A673 (cell line): ENCODE results near the gene XBP1. TPM values are rescaled to one million over a fixed set of nuclear protein-coding genes. Genes with fewer than 3 reads are reported as not detected.

Experiments
- BruUV-seq: library from RNA; stranded (reverse); fragments of 400-500 nt; replicated peaks from 2 replicates; lab custom pipeline; 2021; lab: Mats Ljungman, UMichigan
- CTCF ChIA-PET: fragments of 300-600 bp; sonication (Branson Sonifier 250); formaldehyde crosslinking; loops from one replicate; lab custom pipeline; 2022; ENCODE audit warnings: antibody characterized with exemption; lab: Charles Lee
- POLR2A ChIA-PET: fragments of 300-600 bp; sonication (Branson Sonifier 250); formaldehyde crosslinking; loops from one replicate; lab custom pipeline; 2022; ENCODE audit warnings: antibody characterized with exemption; ENCODE audit not compliant: low non-redundant PET; lab: Charles Lee
- DNase-seq: peaks from one replicate; pipeline ENCODE4 v3.0.0-alpha.2; 2015; ENCODE audit warnings: low spot score
- H3K27ac ChIP-seq: fragments of 200-600 bp; sonication (generic); 2 replicates; pipeline ENCODE4 v1.5.1; 2016; ENCODE audit warnings: mixed run types, low read depth, mild to moderate bottlenecking, mixed read lengths, antibody characterized with exemption, low read length; ENCODE audit not compliant: poor library complexity, severe bottlenecking
- H3K27me3 ChIP-seq: fragments of 200-600 bp; sonication (generic); replicated peaks from 2 replicates; pipeline ENCODE4 v1.6.1; 2017; ENCODE audit warnings: mixed run types, low read depth, mild to moderate bottlenecking, mixed read lengths, antibody characterized with exemption, low read length; ENCODE audit not compliant: insufficient read depth, poor library complexity
- H3K36me3 ChIP-seq: fragments of 200-600 bp; sonication (generic); 2 replicates; pipeline ENCODE4 v1.6.1; 2016; ENCODE audit warnings: mixed run types, mild to moderate bottlenecking, mixed read lengths, antibody characterized with exemption, low read length; ENCODE audit not compliant: insufficient read depth, poor library complexity, severe bottlenecking
- H3K4me1 ChIP-seq: fragments of 200-600 bp; sonication (generic); 2 replicates; pipeline ENCODE4 v1.6.1; 2017; ENCODE audit warnings: mixed run types, mild to moderate bottlenecking, mixed read lengths, antibody characterized with exemption, low read length; ENCODE audit not compliant: insufficient read depth, poor library complexity, severe bottlenecking
- H3K4me3 ChIP-seq: fragments of 200-600 bp; sonication (generic); 2 replicates; pipeline ENCODE4 v1.5.1; 2016; ENCODE audit warnings: low read depth, mixed run types, mild to moderate bottlenecking, mixed read lengths, low read length; ENCODE audit not compliant: poor library complexity, severe bottlenecking
- H3K9me3 ChIP-seq: fragments of 200-600 bp; sonication (generic); 2 replicates; pipeline ENCODE4 v1.6.1; 2016; ENCODE audit warnings: mixed run types, low read depth, mild to moderate bottlenecking, mixed read lengths, antibody characterized with exemption, low read length; ENCODE audit not compliant: poor library complexity, severe bottlenecking
- EZH2 ChIP-seq: fragments of 200-600 bp; sonication (generic); IDR thresholded peaks from 2 replicates; pipeline ENCODE4 v1.6.1; 2017; ENCODE audit warnings: borderline replicate concordance, low read depth, mild to moderate bottlenecking, mixed read lengths, antibody characterized with exemption, low read length; ENCODE audit not compliant: poor library complexity, severe bottlenecking
- intact Hi-C: fragments of 100-400 bp; cut with micrococcal nuclease; formaldehyde crosslinking; loops from one replicate; pipeline ENCODE4 v1.10.0; 2022; ENCODE audit not compliant: unreplicated experiment
- total RNA-seq: library from RNA; stranded (reverse); gene quantifications from 2 replicates; pipeline ENCODE4 v1.2.3, GENCODE V29; 2021
- TF ChIP-seq, protein P1 (sequence below): fragments of 300-800, 200-600 bp; sonication (generic); conservative IDR thresholded peaks from 2 replicates; pipeline ENCODE4 v1.5.1; 2017; ENCODE audit warnings: low read depth, mild to moderate bottlenecking, antibody characterized with exemption, low read length, moderate library complexity, mixed read lengths

XBP1 gene
- total RNA-seq, 1 experiment from 2014 or later: 66.3 TPM

DNA sequence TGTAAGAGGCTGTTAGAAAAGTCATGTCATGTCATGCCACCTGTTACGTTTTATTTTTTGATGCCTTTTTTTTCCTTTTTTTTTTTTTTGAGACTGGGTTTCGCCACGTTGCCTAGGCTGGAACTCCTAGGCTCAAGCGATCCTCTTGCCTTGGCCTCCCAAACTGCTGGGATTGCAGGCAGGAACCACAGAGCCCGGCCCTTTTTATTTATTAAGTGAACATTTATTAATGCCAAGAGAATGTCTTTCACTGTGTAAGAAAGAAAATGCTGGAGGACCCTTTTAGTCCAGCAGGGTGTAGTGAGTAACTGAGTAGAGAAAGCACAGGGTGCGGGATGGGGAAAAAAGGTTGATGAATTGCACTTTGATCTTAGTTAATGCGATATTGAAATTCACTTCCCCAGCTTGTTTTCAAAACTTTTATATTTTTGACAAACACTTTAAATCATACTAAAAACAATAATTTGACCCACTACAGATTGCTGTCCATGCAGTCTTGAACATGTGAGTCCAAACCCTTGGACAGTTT, 2.3 kb upstream of the XBP1 start:
- TF ChIP-seq, protein P1, sequence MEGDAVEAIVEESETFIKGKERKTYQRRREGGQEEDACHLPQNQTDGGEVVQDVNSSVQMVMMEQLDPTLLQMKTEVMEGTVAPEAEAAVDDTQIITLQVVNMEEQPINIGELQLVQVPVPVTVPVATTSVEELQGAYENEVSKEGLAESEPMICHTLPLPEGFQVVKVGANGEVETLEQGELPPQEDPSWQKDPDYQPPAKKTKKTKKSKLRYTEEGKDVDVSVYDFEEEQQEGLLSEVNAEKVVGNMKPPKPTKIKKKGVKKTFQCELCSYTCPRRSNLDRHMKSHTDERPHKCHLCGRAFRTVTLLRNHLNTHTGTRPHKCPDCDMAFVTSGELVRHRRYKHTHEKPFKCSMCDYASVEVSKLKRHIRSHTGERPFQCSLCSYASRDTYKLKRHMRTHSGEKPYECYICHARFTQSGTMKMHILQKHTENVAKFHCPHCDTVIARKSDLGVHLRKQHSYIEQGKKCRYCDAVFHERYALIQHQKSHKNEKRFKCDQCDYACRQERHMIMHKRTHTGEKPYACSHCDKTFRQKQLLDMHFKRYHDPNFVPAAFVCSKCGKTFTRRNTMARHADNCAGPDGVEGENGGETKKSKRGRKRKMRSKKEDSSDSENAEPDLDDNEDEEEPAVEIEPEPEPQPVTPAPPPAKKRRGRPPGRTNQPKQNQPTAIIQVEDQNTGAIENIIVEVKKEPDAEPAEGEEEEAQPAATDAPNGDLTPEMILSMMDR: peak; percentile 20; the same call in 1 of the 2 replicates
- TF ChIP-seq EZH2: no peak
- intact Hi-C loops: no loop called here
- peaks cover 14% of the 10 kb centered on the region for H3K36me3 ChIP-seq
- H3K9me3 ChIP-seq: no peaks in the 10 kb centered on the region
- CTCF ChIA-PET: no interaction called here
- no peak overlapping the region for H3K4me3 ChIP-seq
- BruUV-seq: no TSS peak
- no peak overlapping the region for H3K27ac ChIP-seq
- no peaks in the 10 kb centered on the region for H3K27me3 ChIP-seq
- peaks cover 8% of the 10 kb centered on the region for H3K4me1 ChIP-seq
- DNase-seq: no peak
- POLR2A ChIA-PET: interaction anchor here (0.7 kb wide), 1 partner anchor 123 kb away, joined by 3 read pairs; the partner anchor contains the start of gene TTC28

DNA sequence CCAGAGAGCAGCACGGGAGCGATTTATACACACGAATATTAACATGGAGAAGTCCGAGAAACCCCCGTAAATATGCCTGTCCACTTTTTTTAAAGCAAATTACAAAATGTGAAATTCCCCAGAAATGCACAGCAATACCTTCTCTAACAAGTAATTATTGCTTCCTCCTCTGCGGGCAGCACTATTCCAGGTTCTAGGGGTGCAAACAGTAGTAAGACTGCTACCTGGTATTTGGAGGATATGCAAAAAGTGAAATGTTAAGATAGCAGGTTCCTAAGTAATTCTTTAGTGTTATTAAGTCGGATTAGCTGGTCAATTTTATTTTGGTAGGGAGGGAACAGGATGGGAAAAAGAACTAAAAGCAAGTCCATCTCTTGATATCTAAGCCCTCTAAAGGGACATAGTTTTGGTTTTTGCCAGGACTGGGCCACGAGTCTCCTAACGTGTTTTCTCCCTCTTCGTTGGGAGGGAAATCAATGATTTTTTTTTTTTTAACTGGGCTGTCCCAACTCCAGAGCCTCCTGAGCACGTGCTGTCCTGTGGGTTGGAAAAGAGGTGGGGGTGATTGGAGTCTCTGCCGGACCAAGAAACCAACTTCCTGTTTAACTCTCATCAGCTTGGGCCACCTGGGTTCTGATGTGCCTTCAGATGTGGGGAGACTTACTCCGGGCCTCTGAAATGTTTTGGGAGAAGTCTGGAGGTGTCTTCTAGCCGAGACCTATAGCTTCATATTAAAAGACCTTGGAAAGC, 1.7 kb upstream of the XBP1 start:
- CTCF ChIA-PET: interaction anchor here (1.6 kb wide), 1 partner anchor 202 kb away, joined by 5 read pairs; no protein-coding TSS in a partner anchor
- no TSS peak for BruUV-seq
- POLR2A ChIA-PET: interaction anchor here (0.7 kb wide), 1 partner anchor 123 kb away, joined by 3 read pairs; the partner anchor contains the start of gene TTC28
- TF ChIP-seq, protein P1: no peak
- no peak for TF ChIP-seq EZH2
- no peak overlapping the region for H3K4me3 ChIP-seq
- intact Hi-C loops: no loop called here
- peaks cover 12% of the 10 kb centered on the region for H3K4me1 ChIP-seq
- H3K9me3 ChIP-seq: no peaks in the 10 kb centered on the region
- H3K27ac ChIP-seq: no peak overlapping the region
- DNase-seq: no peak
- H3K27me3 ChIP-seq: no peaks in the 10 kb centered on the region
- H3K36me3 ChIP-seq: peaks cover 20% of the 10 kb centered on the region

DNA sequence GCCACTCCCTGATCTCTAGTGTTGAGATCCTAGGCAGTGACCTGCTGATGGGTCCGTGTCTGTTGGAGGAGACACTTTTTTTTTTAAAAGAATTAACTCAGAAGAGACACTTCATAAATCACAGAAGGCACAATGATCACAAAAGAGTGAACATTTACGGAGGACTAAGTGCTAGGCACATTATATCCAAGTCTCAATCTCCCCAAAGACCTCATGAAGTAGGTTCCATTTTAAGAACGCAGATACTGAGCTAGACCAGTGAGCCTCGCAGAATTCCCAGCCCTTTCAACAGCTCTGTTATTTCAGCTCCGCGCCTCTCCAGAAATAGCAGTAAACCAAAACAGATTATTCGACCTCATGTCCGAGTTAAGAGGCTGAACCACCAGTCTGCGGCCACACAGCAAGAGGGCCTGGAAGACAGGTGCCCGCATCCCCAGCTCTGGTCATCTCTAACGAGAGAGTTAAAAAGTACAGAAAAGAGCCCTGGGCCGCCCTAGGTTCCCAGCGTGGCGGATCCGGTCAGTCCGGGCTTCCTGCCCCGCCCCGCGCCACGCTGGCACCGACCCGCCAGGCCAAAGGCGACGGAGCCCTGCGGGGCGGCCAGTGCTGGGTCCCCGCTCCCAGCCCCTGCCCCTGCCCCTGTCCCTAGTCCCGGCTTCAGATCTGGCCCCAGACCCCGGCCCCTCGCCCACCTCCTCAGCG, 612 bp downstream of the XBP1 start:
- peaks cover 17% of the 10 kb centered on the region for H3K4me1 ChIP-seq
- intact Hi-C loops: no loop called here
- peak; percentile 36 for DNase-seq
- H3K9me3 ChIP-seq: no peaks in the 10 kb centered on the region
- no peak for TF ChIP-seq EZH2
- TF ChIP-seq, protein P1: no peak
- no peaks in the 10 kb centered on the region for H3K27me3 ChIP-seq
- CTCF ChIA-PET: interaction anchor here (1.6 kb wide), 1 partner anchor 199 kb away, joined by 5 read pairs; no protein-coding TSS in a partner anchor
- H3K4me3 ChIP-seq: peak overlapping the region; percentile 69
- peak overlapping the region; percentile 99 for H3K27ac ChIP-seq
- POLR2A ChIA-PET: interaction anchor here (0.6 to 0.8 kb wide), 6 partner anchors 22 to 934 kb away, joined by 3 to 7 read pairs (median 4); no protein-coding TSS in a partner anchor
- TSS peak; percentile 45 for BruUV-seq
- H3K36me3 ChIP-seq: peaks cover 43% of the 10 kb centered on the region
